ENCODE data around the gene UBE2E2. TPM values are rescaled to one million over a fixed set of nuclear protein-coding genes. Genes with fewer than 3 reads are reported as not detected.

Gene UBE2E2
- total and polyA plus RNA-seq, 2 of the 13 experiments (the other 11 are each of a cell fraction or from before 2014, with no cell fraction given) = 0.77 to 1.5 TPM

DNA sequence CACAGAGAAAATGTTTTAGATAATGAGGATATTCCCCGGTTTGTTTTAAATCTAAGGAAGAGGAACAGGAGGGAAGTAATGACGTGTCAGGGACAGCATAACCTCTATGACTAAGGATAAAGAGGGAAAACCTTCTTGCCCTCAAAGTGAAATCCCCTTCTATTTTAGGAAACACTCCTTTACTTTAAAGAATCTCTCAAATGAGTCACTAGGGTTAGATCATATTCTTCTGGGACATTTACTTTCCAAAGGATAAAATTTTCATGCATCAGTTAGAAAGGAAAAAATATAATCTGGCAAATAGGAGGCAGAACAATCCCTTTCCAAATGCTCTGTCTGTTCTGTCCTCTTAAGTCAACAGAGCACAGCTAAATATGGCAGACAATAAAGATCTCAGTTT, 43.2 kb upstream of the UBE2E2 start (continued):
- TF ChIP-seq ZHX2 (IDR thresholded peaks at IDR 0.05; ENCODE audit: low read depth) (no peak), ZHX2 (CRISPR knock-in tag; IDR thresholded peaks at IDR 0.05; ENCODE audit: borderline replicate concordance) (no peak), PHF20 (CRISPR knock-in tag; IDR thresholded peaks at IDR 0.05) (no peak)

GRCh38 chr3:23161308-23161707, 41.8 kb upstream of the UBE2E2 start:
- 4% methylated on average over 2 of the region's 2 CpGs for WGBS (ENCODE audit: low lambda C conversion rate)
- POLR2A ChIA-PET = no interaction called here
- no peak for FAIRE-seq
- Histone ChIP-seq H3K4me2 (ENCODE audit: low read depth, low read length) (no peak overlapping the region), H3K27ac (ENCODE audit: extremely low read length, insufficient read depth, low read length) (no peak overlapping the region), H3K9me3 (ENCODE audit: low read length) (no peaks in the 10 kb centered on the region), H3K9ac (ENCODE audit: insufficient read depth, low read depth, low read length) (no peak overlapping the region), H3K4me3 (replicated peaks in 1 of 3; ENCODE audit: insufficient read depth in 1 of 3, low read depth in 2 of 3, low read length in 3 of 3) (no peak overlapping the region), H3K27me3 (ENCODE audit: control insufficient read depth in 1 of 2, insufficient read depth in 2 of 2, low read length in 2 of 2) (0 out of 5 replicates have a peak, but pooled peaks cover 0 to under 1% of the 10 kb centered on the region in 2 experiments), H4K20me1 (ENCODE audit: insufficient read depth, low read length) (no peaks in the 10 kb centered on the region), H3K36me3 (replicated peaks in 1 of 2; ENCODE audit: control insufficient read depth in 1 of 2, insufficient read depth in 2 of 2, low read length in 2 of 2) (no peaks in the 10 kb centered on the region), H2AFZ (ENCODE audit: low read length) (no peak overlapping the region), H3K79me2 (ENCODE audit: insufficient read depth, low read length) (no peaks in the 10 kb centered on the region), H3K4me1 (ENCODE audit: insufficient read depth, low read length) (no peaks in the 10 kb centered on the region)
- intact Hi-C loops (cut with micrococcal nuclease; ENCODE audit: unreplicated experiment) = no loop called here
- ATAC-seq = no peak
- no peak for DNase-seq (ENCODE audit: low spot score)
- in situ Hi-C loops (cut with HindIII; ENCODE audit: extremely low pct_ligation_motif_present, low pct_unique_long_range_greater_than_20kb) = no loop called here
- no TSS peak for BruUV-seq (replicated peaks)
- CTCF ChIA-PET (ENCODE audit: low intra/inter-chr PET ratio, low total read pairs) = no interaction called here
- TF ChIP-seq ZFP1 (CRISPR knock-in tag; IDR thresholded peaks at IDR 0.05) = no peak

All from HepG2 (cell line).